SK-N-SH treated with all-trans-retinoic acid at 6 μM for 48 hours (cell line): Measurements from ENCODE around the gene MXRA8.

Experiments used
- ATAC-seq: fragments of 200-7000 bp; cut with Tn5 transposase; 3 replicates; pipeline ENCODE4 v1.9.1; 2020; ENCODE audit warnings: mild to moderate bottlenecking, moderate library complexity
- ARNTL ChIP-seq: fragments of 450-650 bp; formaldehyde crosslinking; IDR thresholded peaks from 2 replicates; pipeline ENCODE4 v1.5.0; 2020; ENCODE audit warnings: low read depth, mild to moderate bottlenecking, moderate library complexity, borderline replicate concordance
- BACH2 ChIP-seq: fragments of 250-450 bp; sonication (Bioruptor Pico); IDR thresholded peaks from 2 replicates; pipeline ENCODE4 v1.9.0; 2021; ENCODE audit warnings: mild to moderate bottlenecking, borderline replicate concordance
- CSDC2 ChIP-seq: fragments of 250-450 bp; sonication (Bioruptor Pico); IDR thresholded peaks from 2 replicates; pipeline ENCODE4 v1.5.0; 2020; ENCODE audit warnings: mild to moderate bottlenecking, moderate library complexity
- CSRNP3 ChIP-seq: fragments of 250-450 bp; sonication (Bioruptor Pico); IDR thresholded peaks from 2 replicates; pipeline ENCODE4 v1.5.1; 2021; ENCODE audit warnings: mild to moderate bottlenecking, moderate library complexity
- ESRRG ChIP-seq: fragments of 250-450 bp; sonication (Bioruptor Pico); IDR thresholded peaks from 2 replicates; pipeline ENCODE4 v1.6.1; 2021; ENCODE audit warnings: mild to moderate bottlenecking
- ISL1 ChIP-seq: fragments of 250-450 bp; sonication (Bioruptor Pico); IDR thresholded peaks from 2 replicates; pipeline ENCODE4 v2.1.2; 2022; ENCODE audit warnings: mild to moderate bottlenecking, moderate library complexity
- PATZ1 ChIP-seq: fragments of 250-450 bp; sonication (Bioruptor Pico); IDR thresholded peaks from 2 replicates; pipeline ENCODE4 v1.8.0; 2020; ENCODE audit warnings: mild to moderate bottlenecking, moderate library complexity, borderline replicate concordance
- POU6F1 ChIP-seq: fragments of 250-450 bp; sonication (Bioruptor Pico); IDR thresholded peaks from 2 replicates; pipeline ENCODE4 v1.8.0; 2021; ENCODE audit warnings: low read depth, mild to moderate bottlenecking, moderate library complexity, borderline replicate concordance
- PPARA ChIP-seq: fragments of 250-450 bp; sonication (Bioruptor Pico); IDR thresholded peaks from 2 replicates; pipeline ENCODE4 v1.5.0; 2020; ENCODE audit warnings: mild to moderate bottlenecking, borderline replicate concordance
- RARB ChIP-seq: fragments of 250-450 bp; sonication (Bioruptor Pico); IDR thresholded peaks from 2 replicates; pipeline ENCODE4 v1.8.0; 2021; ENCODE audit warnings: mild to moderate bottlenecking, moderate library complexity
- SNAI2 ChIP-seq: fragments of 250-450 bp; sonication (Bioruptor Pico); IDR thresholded peaks from 2 replicates; pipeline ENCODE4 v1.5.0; 2020; ENCODE audit warnings: mild to moderate bottlenecking, moderate library complexity
- TCF4 ChIP-seq: fragments of 250-450 bp; sonication (Bioruptor Pico); IDR thresholded peaks from 2 replicates; pipeline ENCODE4 v1.8.0; 2021; ENCODE audit warnings: mild to moderate bottlenecking, moderate library complexity, borderline replicate concordance
- TOX ChIP-seq: fragments of 250-450 bp; sonication (Bioruptor Pico); IDR thresholded peaks from 2 replicates; pipeline ENCODE4 v1.8.0; 2021; ENCODE audit warnings: mild to moderate bottlenecking, moderate library complexity, borderline replicate concordance
- ZC3H10 ChIP-seq: fragments of 250-450 bp; sonication (Bioruptor Pico); IDR thresholded peaks from 2 replicates; pipeline ENCODE4 v1.5.1; 2021; ENCODE audit warnings: mild to moderate bottlenecking, moderate library complexity
- ZFP3 ChIP-seq: fragments of 250-450 bp; sonication (Bioruptor Pico); IDR thresholded peaks from 2 replicates; pipeline ENCODE4 v1.5.0; 2020; ENCODE audit warnings: mild to moderate bottlenecking, moderate library complexity
- ZFP30 ChIP-seq: fragments of 450-650 bp; formaldehyde crosslinking; IDR thresholded peaks from 2 replicates; pipeline ENCODE4 v1.5.0; 2022; ENCODE audit warnings: mild to moderate bottlenecking, moderate library complexity
- ZNF565 ChIP-seq: fragments of 450-650 bp; formaldehyde crosslinking; conservative IDR thresholded peaks from 2 replicates; pipeline ENCODE4 v1.5.0; 2020; ENCODE audit warnings: low read depth, mild to moderate bottlenecking, moderate library complexity
- ZNF70 ChIP-seq: fragments of 450-650 bp; formaldehyde crosslinking; IDR thresholded peaks from 2 replicates; pipeline ENCODE4 v1.5.0; 2020; ENCODE audit warnings: mild to moderate bottlenecking, moderate library complexity
- TF ChIP-seq, protein P1 (sequence below): fragments of 250-450 bp; sonication (Bioruptor Pico); IDR thresholded peaks from 2 replicates; pipeline ENCODE4 v1.5.0; 2020; ENCODE audit warnings: mild to moderate bottlenecking, moderate library complexity
- TF ChIP-seq, protein P2 (sequence below): fragments of 250-450 bp; sonication (Bioruptor Pico); IDR thresholded peaks from 2 replicates; pipeline ENCODE4 v1.5.1; 2020; ENCODE audit warnings: low read depth, mild to moderate bottlenecking, moderate library complexity

MXRA8 gene

DNA sequence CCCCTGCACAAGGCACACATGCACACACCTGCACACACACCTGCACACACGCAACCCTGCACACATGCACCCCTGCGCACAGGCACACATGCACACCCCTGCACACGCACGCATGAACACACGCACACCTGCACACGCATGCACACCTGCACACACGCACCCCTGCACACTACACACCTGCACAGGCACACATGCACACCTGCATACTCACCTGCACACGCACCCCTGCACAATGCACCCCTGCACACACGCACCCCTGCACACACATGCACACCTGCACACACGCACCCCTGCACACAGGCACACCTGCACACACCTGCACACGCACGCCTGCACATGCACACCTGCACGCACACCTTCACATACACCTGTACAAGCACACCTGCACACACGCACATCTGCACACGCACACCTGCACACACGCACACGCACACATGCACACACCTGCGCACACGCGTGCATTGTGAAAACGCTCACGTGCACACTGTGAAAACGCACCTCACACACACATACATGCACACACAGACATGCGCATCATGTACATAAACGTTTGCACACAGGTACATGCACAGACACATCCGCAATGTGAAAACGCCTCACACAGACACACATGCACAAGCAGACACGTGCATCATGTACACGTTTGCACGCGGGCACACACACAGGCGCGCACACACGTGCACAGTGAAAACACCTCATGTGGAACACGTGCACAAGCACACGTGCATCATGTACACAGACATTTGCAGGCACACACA lies 17.4 kb downstream of the MXRA8 start:
- no peak for TF ChIP-seq ISL1
- no peak for TF ChIP-seq PATZ1 (CRISPR knock-in tag)
- TF ChIP-seq TCF4 (CRISPR knock-in tag) = no peak
- no peak for ATAC-seq

GRCh38 chr1:1340185-1340584 lies 18.2 kb downstream of the MXRA8 start:
- ATAC-seq = no peak
- TF ChIP-seq ZC3H10 (no peak), ZFP3 (CRISPR knock-in tag) (no peak), CSDC2 (CRISPR knock-in tag) (no peak), PPARA (CRISPR knock-in tag) (no peak), ZNF565 (CRISPR knock-in tag) (no peak), POU6F1 (no peak), BACH2 (CRISPR knock-in tag) (no peak), ISL1 (no peak), ARNTL (CRISPR knock-in tag) (no peak), ZNF70 (CRISPR knock-in tag) (no peak), RARB (CRISPR knock-in tag) (no peak), CSRNP3 (CRISPR knock-in tag) (no peak), TOX (CRISPR knock-in tag) (no peak), ESRRG (CRISPR knock-in tag) (no peak), ZFP30 (CRISPR knock-in tag) (no peak), PATZ1 (CRISPR knock-in tag) (no peak), SNAI2 (CRISPR knock-in tag) (no peak), TCF4 (CRISPR knock-in tag) (no peak)
- TF ChIP-seq, protein P1, sequence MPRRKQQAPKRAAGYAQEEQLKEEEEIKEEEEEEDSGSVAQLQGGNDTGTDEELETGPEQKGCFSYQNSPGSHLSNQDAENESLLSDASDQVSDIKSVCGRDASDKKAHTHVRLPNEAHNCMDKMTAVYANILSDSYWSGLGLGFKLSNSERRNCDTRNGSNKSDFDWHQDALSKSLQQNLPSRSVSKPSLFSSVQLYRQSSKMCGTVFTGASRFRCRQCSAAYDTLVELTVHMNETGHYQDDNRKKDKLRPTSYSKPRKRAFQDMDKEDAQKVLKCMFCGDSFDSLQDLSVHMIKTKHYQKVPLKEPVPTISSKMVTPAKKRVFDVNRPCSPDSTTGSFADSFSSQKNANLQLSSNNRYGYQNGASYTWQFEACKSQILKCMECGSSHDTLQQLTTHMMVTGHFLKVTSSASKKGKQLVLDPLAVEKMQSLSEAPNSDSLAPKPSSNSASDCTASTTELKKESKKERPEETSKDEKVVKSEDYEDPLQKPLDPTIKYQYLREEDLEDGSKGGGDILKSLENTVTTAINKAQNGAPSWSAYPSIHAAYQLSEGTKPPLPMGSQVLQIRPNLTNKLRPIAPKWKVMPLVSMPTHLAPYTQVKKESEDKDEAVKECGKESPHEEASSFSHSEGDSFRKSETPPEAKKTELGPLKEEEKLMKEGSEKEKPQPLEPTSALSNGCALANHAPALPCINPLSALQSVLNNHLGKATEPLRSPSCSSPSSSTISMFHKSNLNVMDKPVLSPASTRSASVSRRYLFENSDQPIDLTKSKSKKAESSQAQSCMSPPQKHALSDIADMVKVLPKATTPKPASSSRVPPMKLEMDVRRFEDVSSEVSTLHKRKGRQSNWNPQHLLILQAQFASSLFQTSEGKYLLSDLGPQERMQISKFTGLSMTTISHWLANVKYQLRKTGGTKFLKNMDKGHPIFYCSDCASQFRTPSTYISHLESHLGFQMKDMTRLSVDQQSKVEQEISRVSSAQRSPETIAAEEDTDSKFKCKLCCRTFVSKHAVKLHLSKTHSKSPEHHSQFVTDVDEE (CRISPR knock-in tag) = no peak
- TF ChIP-seq, protein P2, sequence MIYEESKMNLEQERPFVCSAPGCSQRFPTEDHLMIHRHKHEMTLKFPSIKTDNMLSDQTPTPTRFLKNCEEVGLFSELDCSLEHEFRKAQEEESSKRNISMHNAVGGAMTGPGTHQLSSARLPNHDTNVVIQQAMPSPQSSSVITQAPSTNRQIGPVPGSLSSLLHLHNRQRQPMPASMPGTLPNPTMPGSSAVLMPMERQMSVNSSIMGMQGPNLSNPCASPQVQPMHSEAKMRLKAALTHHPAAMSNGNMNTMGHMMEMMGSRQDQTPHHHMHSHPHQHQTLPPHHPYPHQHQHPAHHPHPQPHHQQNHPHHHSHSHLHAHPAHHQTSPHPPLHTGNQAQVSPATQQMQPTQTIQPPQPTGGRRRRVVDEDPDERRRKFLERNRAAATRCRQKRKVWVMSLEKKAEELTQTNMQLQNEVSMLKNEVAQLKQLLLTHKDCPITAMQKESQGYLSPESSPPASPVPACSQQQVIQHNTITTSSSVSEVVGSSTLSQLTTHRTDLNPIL (CRISPR knock-in tag) = no peak
